SK-N-SH (cell line): ENCODE measurements around the gene WWOX. TPM values are rescaled to one million over a fixed set of nuclear protein-coding genes. Genes with fewer than 3 reads are reported as not detected.

Experiments
- CTCF ChIA-PET: fragments of 300-600, 350-600 bp; formaldehyde crosslinking; extraction: SDS; loops from one replicate; lab custom pipeline; 2021; lab: Yijun Ruan, JAX
- POLR2A ChIA-PET: fragments of 350-600 bp; sonication (Branson Sonifier 250); formaldehyde crosslinking; extraction: SDS; loops from one replicate; lab custom pipeline; 2020; ENCODE audit warnings: antibody characterized with exemption, inconsistent platforms; lab: Yijun Ruan, JAX
- DNase-seq: peaks from one replicate; pipeline ENCODE4 v3.0.0; 2012
- H2AFZ ChIP-seq: fragments of 200-600 bp; sonication (generic); 2 replicates; pipeline ENCODE4 v1.8.1; 2016; ENCODE audit warnings: antibody characterized with exemption, mild to moderate bottlenecking, low read depth
- H3F3A ChIP-seq: fragments of 200-600 bp; sonication (generic); replicated peaks from 2 replicates; pipeline ENCODE3; 2016; ENCODE audit warnings: antibody characterized with exemption, mild to moderate bottlenecking; ENCODE audit not compliant: insufficient read depth
- H3K27ac ChIP-seq, 2 experiments: fragments of 200-500 bp in 1 of 2; fragments of 200-600 bp in 1 of 2; sonication (Bioruptor generic) in 1 of 2; sonication (generic), shearing (Covaris generic) in 1 of 2; 2 replicates each; pipeline versions ENCODE4 v1.5.1 to v1.6.1; 2014 to 2016; ENCODE audit warnings: low read depth in 2 of 2, inconsistent platforms in 1 of 2, low read length in 1 of 2, mild to moderate bottlenecking in 1 of 2, mixed read lengths in 1 of 2
- H3K27me3 ChIP-seq: fragments of 200-600 bp; sonication (generic), shearing (Covaris generic); 2 replicates; pipeline ENCODE4 v1.6.1; 2016; ENCODE audit warnings: mixed run types; ENCODE audit not compliant: insufficient read depth
- H3K36me3 ChIP-seq, 2 experiments: fragments of 200-500 bp in 1 of 2; fragments of 200-600 bp in 1 of 2; sonication (Bioruptor generic) in 1 of 2; sonication (generic) in 1 of 2; replicated peaks in 1 of 2; 2 replicates each; pipeline versions ENCODE3 to v1.5.1; 2014 to 2016; ENCODE audit warnings: low read length in 1 of 2, mild to moderate bottlenecking in 1 of 2; ENCODE audit not compliant: insufficient read depth in 2 of 2, control insufficient read depth in 1 of 2
- H3K4me1 ChIP-seq, 2 experiments: fragments of 200-500 bp in 1 of 2; fragments of 200-600 bp in 1 of 2; sonication (Bioruptor generic) in 1 of 2; sonication (generic), shearing (Covaris generic) in 1 of 2; 2 replicates each; pipeline versions ENCODE4 v1.5.1 to v1.6.1; 2014 to 2016; ENCODE audit warnings: low read depth in 1 of 2, low read length in 1 of 2, mixed run types in 1 of 2; ENCODE audit not compliant: insufficient read depth in 2 of 2, control insufficient read depth in 1 of 2
- H3K4me2 ChIP-seq: fragments of 200-600 bp; sonication (generic), shearing (Covaris generic); 2 replicates; pipeline ENCODE4 v1.6.1; 2017; ENCODE audit warnings: mixed run types
- H3K4me3 ChIP-seq, 2 experiments: fragments of 200-500 bp in 1 of 2; fragments of 200-600 bp in 1 of 2; sonication (Bioruptor generic) in 1 of 2; sonication (generic), shearing (Covaris generic) in 1 of 2; 2 replicates each; pipeline versions ENCODE4 v1.5.1 to v1.8.1; 2014 to 2016; ENCODE audit warnings: low read depth in 2 of 2, inconsistent platforms in 1 of 2, low read length in 1 of 2, mild to moderate bottlenecking in 1 of 2, mixed read lengths in 1 of 2, moderate library complexity in 1 of 2
- H3K79me2 ChIP-seq: fragments of 200-600 bp; sonication (generic); 2 replicates; pipeline ENCODE4 v1.8.1; 2017; ENCODE audit warnings: mild to moderate bottlenecking; ENCODE audit not compliant: insufficient read depth
- H3K9ac ChIP-seq: fragments of 200-600 bp; sonication (generic); 2 replicates; pipeline ENCODE4 v1.6.1; 2017; ENCODE audit warnings: mixed run types
- H3K9me2 ChIP-seq: fragments of 200-600 bp; sonication (generic); 2 replicates; pipeline ENCODE4 v1.6.1; 2017; ENCODE audit warnings: mixed run types
- H3K9me3 ChIP-seq: fragments of 200-600 bp; sonication (generic); 2 replicates; pipeline ENCODE4 v1.6.1; 2017; ENCODE audit warnings: mixed run types, mild to moderate bottlenecking, moderate library complexity
- H4K20me1 ChIP-seq: fragments of 200-600 bp; sonication (generic); 2 replicates; pipeline ENCODE4 v1.6.1; 2017; ENCODE audit warnings: mild to moderate bottlenecking, mixed run types; ENCODE audit not compliant: insufficient read depth
- ELF1 ChIP-seq: IDR thresholded peaks from 2 replicates; pipeline ENCODE4 v1.4.0; 2012
- GATA2 ChIP-seq: sonication (generic); formaldehyde crosslinking; IDR thresholded peaks from 2 replicates; pipeline ENCODE4 v1.5.0; 2020; ENCODE audit warnings: mild to moderate bottlenecking, missing genetic modification reagents
- IRF3 ChIP-seq: fragments of 150-350 bp; IDR thresholded peaks from 2 replicates; pipeline ENCODE4 v1.6.1; 2016; ENCODE audit warnings: mild to moderate bottlenecking, low read depth, low read length
- JUND ChIP-seq: IDR thresholded peaks from 2 replicates; pipeline ENCODE4 v1.4.0; 2012
- MEF2A ChIP-seq: IDR thresholded peaks from 2 replicates; pipeline ENCODE4 v1.4.0; 2012; ENCODE audit warnings: low read depth, borderline replicate concordance
- NFIC ChIP-seq: IDR thresholded peaks from 2 replicates; pipeline ENCODE4 v1.4.0; 2012; ENCODE audit warnings: borderline replicate concordance
- NRF1 ChIP-seq: IDR thresholded peaks from 2 replicates; pipeline ENCODE4 v1.6.1; 2012; ENCODE audit warnings: low read depth, mild to moderate bottlenecking, low read length
- POLR2AphosphoS5 ChIP-seq: IDR thresholded peaks from 2 replicates; pipeline ENCODE4 v1.6.1; 2012; ENCODE audit warnings: low read depth, low read length
- RFX5 ChIP-seq: IDR thresholded peaks from 2 replicates; pipeline ENCODE4 v1.6.1; 2012; ENCODE audit warnings: mild to moderate bottlenecking, improper control_type of control experiment, low read length
- RXRA ChIP-seq: IDR thresholded peaks from 2 replicates; pipeline ENCODE4 v1.4.0; 2012; ENCODE audit warnings: low read depth, mild to moderate bottlenecking, borderline replicate concordance
- SMC3 ChIP-seq: IDR thresholded peaks from 2 replicates; pipeline ENCODE4 v1.6.1; 2012; ENCODE audit warnings: low read depth, low read length, improper control_type of control experiment
- TEAD4 ChIP-seq: IDR thresholded peaks from 2 replicates; pipeline ENCODE4 v1.4.0; 2012; ENCODE audit warnings: mild to moderate bottlenecking, borderline replicate concordance; ENCODE audit not compliant: insufficient read depth
- USF1 ChIP-seq: IDR thresholded peaks from 2 replicates; pipeline ENCODE4 v1.4.0; 2012; ENCODE audit warnings: low read depth, borderline replicate concordance
- YY1 ChIP-seq: IDR thresholded peaks from 2 replicates; pipeline ENCODE4 v1.4.0; 2012; ENCODE audit warnings: low read depth, mild to moderate bottlenecking
- ZBTB33 ChIP-seq: IDR thresholded peaks from 2 replicates; pipeline ENCODE4 v1.4.0; 2012; ENCODE audit warnings: low read depth, borderline replicate concordance
- WGBS: methylation state at CpG from one replicate; pipeline ENCODE4 v1.1.6; 2017; ENCODE audit warnings: low lambda C conversion rate; 5-methylcytosine and 5-hydroxymethylcytosine counted together
- polyA plus RNA-seq, 3 experiments: library from polyadenylated mRNA; depleted of rRNA; stranded (reverse); fragments of >200 nt; gene quantifications; 2 replicates each; pipeline ENCODE4 v1.2.3, GENCODE V29; 2012
- TF ChIP-seq, protein P1 (sequence below): IDR thresholded peaks from 2 replicates; pipeline ENCODE4 v1.4.0; 2012; ENCODE audit warnings: low read depth
- TF ChIP-seq, protein P2 (sequence below): IDR thresholded peaks from 2 replicates; pipeline ENCODE4 v1.6.1; 2012; ENCODE audit warnings: mild to moderate bottlenecking, low read depth, low read length, moderate library complexity

Gene WWOX
- polyA plus RNA-seq, 1 of the 3 experiments (the other 2 are of a cell fraction): 10.8 TPM

DNA sequence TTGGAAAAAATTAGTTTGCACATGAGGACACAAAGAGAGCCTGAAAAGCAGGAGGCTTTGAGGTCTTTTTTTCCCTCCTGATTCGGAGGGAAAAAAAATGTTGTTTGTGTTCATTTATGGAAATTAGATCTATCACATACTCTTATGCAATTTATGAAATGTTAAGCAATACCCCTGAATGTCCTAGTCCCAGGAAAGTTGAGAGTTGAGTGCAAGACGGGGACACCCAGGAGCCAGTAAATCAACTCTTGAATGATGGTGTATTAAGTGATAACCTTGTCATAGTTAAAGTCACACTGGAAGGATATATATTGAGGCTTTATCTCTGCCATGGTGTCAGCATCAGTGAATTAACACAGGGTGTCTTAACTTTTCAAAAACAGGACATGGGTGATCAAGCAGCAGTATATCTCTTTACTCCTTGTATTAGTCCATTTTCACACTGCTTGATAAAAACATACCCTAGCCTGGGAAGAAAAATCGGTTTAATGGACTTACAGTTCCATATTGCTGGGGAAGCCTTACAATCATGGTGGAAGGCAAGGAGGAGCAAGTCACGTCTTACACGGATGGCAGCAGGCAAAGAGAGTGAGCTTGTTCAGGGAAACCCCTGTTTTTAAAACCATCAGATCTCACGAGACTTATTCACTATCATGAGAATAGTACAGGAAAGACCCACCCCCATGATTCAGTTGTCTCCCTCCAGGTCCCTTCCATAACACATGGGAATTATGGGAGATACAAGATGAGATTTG, 1032.0 kb downstream of the WWOX start:
- no peaks in the 10 kb centered on the region; a peak in 1 of 4 replicates for H3K4me1 ChIP-seq
- TF ChIP-seq NRF1 (no peak), RXRA (no peak), NFIC (no peak), USF1 (no peak), MEF2A (no peak), SMC3 (no peak), RFX5 (no peak), YY1 (no peak), POLR2AphosphoS5 (no peak), GATA2 (no peak), JUND (no peak), IRF3 (no peak), TEAD4 (no peak), ZBTB33 (no peak), ELF1 (no peak)
- TF ChIP-seq, protein P1, sequence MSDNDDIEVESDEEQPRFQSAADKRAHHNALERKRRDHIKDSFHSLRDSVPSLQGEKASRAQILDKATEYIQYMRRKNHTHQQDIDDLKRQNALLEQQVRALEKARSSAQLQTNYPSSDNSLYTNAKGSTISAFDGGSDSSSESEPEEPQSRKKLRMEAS: no peak
- TF ChIP-seq, protein P2, sequence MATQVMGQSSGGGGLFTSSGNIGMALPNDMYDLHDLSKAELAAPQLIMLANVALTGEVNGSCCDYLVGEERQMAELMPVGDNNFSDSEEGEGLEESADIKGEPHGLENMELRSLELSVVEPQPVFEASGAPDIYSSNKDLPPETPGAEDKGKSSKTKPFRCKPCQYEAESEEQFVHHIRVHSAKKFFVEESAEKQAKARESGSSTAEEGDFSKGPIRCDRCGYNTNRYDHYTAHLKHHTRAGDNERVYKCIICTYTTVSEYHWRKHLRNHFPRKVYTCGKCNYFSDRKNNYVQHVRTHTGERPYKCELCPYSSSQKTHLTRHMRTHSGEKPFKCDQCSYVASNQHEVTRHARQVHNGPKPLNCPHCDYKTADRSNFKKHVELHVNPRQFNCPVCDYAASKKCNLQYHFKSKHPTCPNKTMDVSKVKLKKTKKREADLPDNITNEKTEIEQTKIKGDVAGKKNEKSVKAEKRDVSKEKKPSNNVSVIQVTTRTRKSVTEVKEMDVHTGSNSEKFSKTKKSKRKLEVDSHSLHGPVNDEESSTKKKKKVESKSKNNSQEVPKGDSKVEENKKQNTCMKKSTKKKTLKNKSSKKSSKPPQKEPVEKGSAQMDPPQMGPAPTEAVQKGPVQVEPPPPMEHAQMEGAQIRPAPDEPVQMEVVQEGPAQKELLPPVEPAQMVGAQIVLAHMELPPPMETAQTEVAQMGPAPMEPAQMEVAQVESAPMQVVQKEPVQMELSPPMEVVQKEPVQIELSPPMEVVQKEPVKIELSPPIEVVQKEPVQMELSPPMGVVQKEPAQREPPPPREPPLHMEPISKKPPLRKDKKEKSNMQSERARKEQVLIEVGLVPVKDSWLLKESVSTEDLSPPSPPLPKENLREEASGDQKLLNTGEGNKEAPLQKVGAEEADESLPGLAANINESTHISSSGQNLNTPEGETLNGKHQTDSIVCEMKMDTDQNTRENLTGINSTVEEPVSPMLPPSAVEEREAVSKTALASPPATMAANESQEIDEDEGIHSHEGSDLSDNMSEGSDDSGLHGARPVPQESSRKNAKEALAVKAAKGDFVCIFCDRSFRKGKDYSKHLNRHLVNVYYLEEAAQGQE: no peak
- H3F3A ChIP-seq: no peaks in the 10 kb centered on the region
- CTCF ChIA-PET: no interaction called here
- no peak overlapping the region for H3K9ac ChIP-seq
- 28% methylated on average over 6 of the region's 6 CpGs for WGBS
- H3K4me3 ChIP-seq: no peak overlapping the region
- no peak overlapping the region for H2AFZ ChIP-seq
- H3K79me2 ChIP-seq: no peaks in the 10 kb centered on the region
- H3K27me3 ChIP-seq: no peaks in the 10 kb centered on the region
- no peaks in the 10 kb centered on the region for H3K9me2 ChIP-seq
- POLR2A ChIA-PET: no interaction called here
- H3K36me3 ChIP-seq: no peaks in the 10 kb centered on the region
- H3K4me2 ChIP-seq: no peak overlapping the region
- no peak for DNase-seq
- H3K27ac ChIP-seq: no peak overlapping the region
- H4K20me1 ChIP-seq: no peaks in the 10 kb centered on the region
- no peaks in the 10 kb centered on the region for H3K9me3 ChIP-seq
